ENCODE results near the gene GPR161. TPM values are rescaled to one million over a fixed set of nuclear protein-coding genes. Genes with fewer than 3 reads are reported as not detected.
"Not testable (repeated sequence)": the region's sequence is repeated elsewhere in the genome, so short reads cannot be mapped to it uniquely, and the experiment has no call there.

GPR161 gene
- total RNA-seq, 2 donors from 2014 or later: 0.05 to 0.42 TPM

DNA sequence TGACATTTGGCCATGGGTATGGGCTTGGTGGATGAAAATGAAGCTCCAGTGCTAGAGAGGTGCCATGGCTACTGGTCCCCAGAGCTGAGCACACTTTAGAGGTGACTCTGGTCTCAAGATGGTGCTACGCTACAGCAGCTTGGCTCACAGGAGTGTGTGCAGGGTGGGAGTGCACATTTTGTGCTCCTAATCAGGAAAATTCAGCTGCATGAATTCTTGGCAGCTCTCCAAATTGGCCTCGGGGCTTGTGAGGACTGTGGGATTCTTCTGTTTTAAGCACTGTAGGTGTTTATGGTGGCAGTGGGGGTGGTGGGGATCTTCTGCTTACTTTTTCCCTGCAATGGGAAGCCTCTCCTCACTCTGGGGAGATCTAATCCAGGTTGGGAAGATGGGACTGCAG lies 24.7 kb upstream of the GPR161 start:
- Mint-ChIP-seq H3K9me3 (peaks cover 23% of the 10 kb centered on the region), H3K4me1 (ENCODE audit: low read depth in 2 of 2) (no peaks in the 10 kb centered on the region), H3K36me3 (peaks cover 34% of the 10 kb centered on the region), H3K4me3 (no peak overlapping the region), H3K27ac (no peak overlapping the region), H3K27me3 (peaks cover 39 to 54% of the 10 kb centered on the region in 2 donors)
- ATAC-seq (no peak), DNase-seq (ENCODE audit: low spot score) (no peak)

DNA sequence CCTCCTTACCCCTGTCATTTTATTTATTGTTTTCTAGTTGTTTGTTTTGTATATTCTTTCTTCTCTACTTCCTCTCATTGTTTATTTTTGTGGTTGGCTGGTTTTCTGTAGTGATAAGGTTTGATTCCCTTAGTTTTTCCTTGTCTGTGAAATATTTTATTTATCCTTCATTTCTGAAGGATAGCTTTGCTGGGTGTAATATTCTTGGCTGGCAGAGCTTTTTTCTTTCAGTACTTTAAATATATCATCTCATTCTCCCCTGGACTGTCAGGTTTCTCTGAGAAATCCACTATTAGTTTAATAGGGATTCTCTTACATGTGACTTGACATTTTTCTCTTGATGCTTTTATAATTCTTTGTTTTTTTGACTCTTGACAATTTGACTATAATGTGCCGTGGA lies 23.2 kb upstream of the GPR161 start:
- no peak overlapping the region for H3K27ac Mint-ChIP-seq
- H3K4me3 Mint-ChIP-seq: no peak overlapping the region
- peaks cover 46 to 61% of the 10 kb centered on the region in 2 donors for H3K27me3 Mint-ChIP-seq
- ATAC-seq: no peak
- H3K9me3 Mint-ChIP-seq: peaks cover 23% of the 10 kb centered on the region
- peaks cover 34% of the 10 kb centered on the region for H3K36me3 Mint-ChIP-seq
- DNase-seq (ENCODE audit: low spot score): no peak
- H3K4me1 Mint-ChIP-seq (ENCODE audit: low read depth in 2 of 2): no peaks in the 10 kb centered on the region

DNA sequence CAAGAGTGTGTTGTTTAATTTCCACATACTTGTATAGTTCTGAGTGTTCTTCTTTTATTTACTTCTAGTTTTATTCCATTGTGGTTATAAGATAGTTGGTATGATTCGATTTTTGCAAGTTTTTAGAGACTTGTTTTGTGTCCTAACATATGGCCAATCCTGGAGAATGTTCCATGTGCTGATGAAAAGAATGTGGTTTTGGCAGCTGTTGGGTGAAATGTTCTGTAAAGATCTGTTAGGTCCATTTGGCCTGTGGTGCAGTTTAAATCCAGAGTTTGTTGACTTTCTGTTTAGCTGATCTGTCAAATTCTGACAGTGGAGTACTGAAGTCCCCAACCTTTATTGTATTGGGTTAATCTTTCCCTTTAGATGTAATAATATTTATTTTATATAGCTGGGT lies 22.5 kb upstream of the GPR161 start:
- no peak for DNase-seq (ENCODE audit: low spot score)
- Mint-ChIP-seq H3K27ac (no peak overlapping the region), H3K4me1 (ENCODE audit: low read depth in 2 of 2) (no peaks in the 10 kb centered on the region), H3K27me3 (peaks cover 46 to 65% of the 10 kb centered on the region in 2 donors), H3K9me3 (peaks cover 23% of the 10 kb centered on the region), H3K4me3 (no peak overlapping the region), H3K36me3 (peaks cover 34% of the 10 kb centered on the region)
- ATAC-seq: no peak

DNA sequence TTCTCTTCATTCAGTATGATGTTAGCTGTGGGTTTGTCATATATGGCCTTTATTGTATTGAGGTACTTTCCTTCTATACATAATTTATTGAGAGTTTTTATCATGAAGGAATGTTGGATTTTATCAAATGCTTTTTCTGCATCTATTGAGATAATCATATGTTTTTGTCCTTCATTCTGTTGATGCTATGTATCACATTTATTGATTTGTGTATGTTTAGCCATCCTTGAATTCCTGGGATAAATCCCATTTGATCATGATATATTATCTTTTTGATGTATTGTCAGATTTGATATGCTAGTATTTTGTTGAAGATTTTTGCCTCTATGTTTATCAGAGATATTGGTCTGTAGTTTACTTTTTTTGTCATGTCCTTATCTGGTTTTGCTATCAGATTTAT lies 20.9 kb upstream of the GPR161 start:
- no peak overlapping the region for H3K4me3 Mint-ChIP-seq
- H3K4me1 Mint-ChIP-seq (ENCODE audit: low read depth in 2 of 2): no peaks in the 10 kb centered on the region
- DNase-seq (ENCODE audit: low spot score): no peak
- H3K27me3 Mint-ChIP-seq: peaks cover 45 to 58% of the 10 kb centered on the region in 2 donors
- H3K36me3 Mint-ChIP-seq: peaks cover 34% of the 10 kb centered on the region
- no peak for ATAC-seq
- peaks cover 23% of the 10 kb centered on the region for H3K9me3 Mint-ChIP-seq
- no peak overlapping the region for H3K27ac Mint-ChIP-seq

DNA sequence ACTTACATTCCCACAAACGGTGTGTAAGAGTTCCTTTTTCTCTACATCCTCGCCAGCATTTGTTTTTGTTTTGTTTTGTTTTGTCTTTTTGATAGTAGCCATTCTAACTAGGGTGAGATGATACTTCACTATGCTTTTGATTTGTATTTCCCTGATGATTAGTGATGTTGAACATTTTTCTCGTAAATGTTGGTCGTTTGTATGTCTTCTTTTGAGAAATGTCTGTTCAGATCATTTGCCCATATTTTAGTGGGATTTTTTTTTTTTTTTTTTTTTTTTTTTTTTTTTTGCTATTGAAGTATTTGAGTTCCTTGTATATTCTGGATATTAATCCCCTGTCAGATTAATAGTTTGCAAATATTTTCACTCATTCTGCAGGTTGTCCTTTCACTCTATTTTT lies 19.2 kb upstream of the GPR161 start:
- Mint-ChIP-seq H3K4me3 (no peak overlapping the region), H3K9me3 (peaks cover 23% of the 10 kb centered on the region), H3K27me3 (peaks cover 38 to 50% of the 10 kb centered on the region in 2 donors), H3K27ac (no peak overlapping the region), H3K4me1 (ENCODE audit: low read depth in 2 of 2) (no peaks in the 10 kb centered on the region), H3K36me3 (peaks cover 34% of the 10 kb centered on the region)
- DNase-seq (ENCODE audit: low spot score) (no peak), ATAC-seq (no peak)

DNA sequence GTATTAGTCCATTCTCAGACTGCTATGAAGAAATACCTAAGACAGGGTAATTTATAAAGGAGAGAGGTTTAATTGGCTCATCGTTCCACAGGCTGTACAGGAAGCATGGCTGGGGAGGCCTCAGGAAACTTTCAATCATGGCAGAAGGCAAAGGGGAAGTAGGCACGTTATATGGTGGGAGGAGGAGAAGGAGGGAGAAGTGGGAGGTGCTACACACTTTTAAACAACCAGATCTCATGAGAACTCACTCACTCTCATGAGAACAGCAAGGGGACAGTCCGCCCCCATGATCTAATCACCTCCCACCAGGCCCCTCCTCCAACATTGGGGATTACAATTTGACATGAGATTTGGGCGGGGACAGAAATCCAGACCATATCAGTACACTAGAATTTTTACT lies 18.0 kb upstream of the GPR161 start:
- ATAC-seq, H3K27ac Mint-ChIP-seq: not testable (repeated sequence)

DNA sequence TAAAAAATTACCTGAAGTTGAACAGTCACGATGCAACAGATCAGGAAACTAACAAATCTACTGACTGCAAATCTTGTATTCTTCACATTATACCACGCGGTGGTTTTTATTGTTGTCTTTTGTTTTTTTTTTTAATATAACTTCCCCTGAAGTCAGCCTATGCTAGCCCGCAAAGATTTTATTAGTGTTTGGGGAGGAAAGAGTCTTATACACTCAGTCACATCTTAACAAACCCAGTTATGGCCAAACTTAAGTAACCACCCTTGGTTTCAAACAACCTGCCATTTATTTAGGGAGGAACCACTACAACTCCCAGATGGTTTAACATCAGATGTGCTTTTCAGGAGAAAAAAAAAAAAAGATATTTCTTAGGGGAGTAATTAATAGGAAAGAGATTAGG lies 15.2 kb upstream of the GPR161 start:
- peaks cover 15 to 16% of the 10 kb centered on the region in 2 donors for H3K27me3 Mint-ChIP-seq
- H3K9me3 Mint-ChIP-seq: no peaks in the 10 kb centered on the region
- no peak overlapping the region for H3K27ac Mint-ChIP-seq
- H3K4me3 Mint-ChIP-seq: no peak overlapping the region
- H3K4me1 Mint-ChIP-seq (ENCODE audit: low read depth in 2 of 2): peaks cover 0 to 2% of the 10 kb centered on the region in 2 donors
- ATAC-seq (no peak), DNase-seq (ENCODE audit: low spot score) (no peak)
- H3K36me3 Mint-ChIP-seq: no peaks in the 10 kb centered on the region

More for the DNA sequence above, 18.0 kb upstream of the GPR161 start:
- H3K4me1 Mint-ChIP-seq (ENCODE audit: low read depth in 2 of 2); H3K4me3 Mint-ChIP-seq; DNase-seq (ENCODE audit: low spot score): not testable (repeated sequence)
- H3K27me3 Mint-ChIP-seq: peaks cover 30 to 38% of the 10 kb centered on the region in 2 donors
- H3K36me3 Mint-ChIP-seq: peaks cover 23% of the 10 kb centered on the region
- peaks cover 14% of the 10 kb centered on the region for H3K9me3 Mint-ChIP-seq

DNA sequence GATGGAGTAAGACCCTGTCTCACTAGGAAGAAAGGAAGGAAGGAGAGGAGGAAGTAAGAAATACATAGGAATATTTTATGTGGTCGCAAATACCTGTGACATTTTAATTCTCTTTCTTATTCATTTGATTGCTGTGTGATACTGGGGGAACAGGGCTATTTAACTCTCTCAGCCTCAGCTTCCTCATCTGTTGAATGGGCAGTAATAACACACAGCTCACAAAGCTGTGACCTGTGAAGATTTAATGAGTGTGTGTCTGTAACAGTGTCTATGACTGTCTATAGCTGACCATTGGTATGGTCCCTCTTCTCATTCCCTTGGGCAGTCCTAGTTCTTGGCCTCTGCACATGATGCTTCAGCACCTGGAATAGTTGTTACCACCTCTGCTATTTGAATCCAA lies 13.6 kb upstream of the GPR161 start:
- ATAC-seq: no peak
- no peak for DNase-seq (ENCODE audit: low spot score)
- H3K4me3 Mint-ChIP-seq: no peak overlapping the region
- no peaks in the 10 kb centered on the region for H3K36me3 Mint-ChIP-seq
- no peak overlapping the region for H3K27ac Mint-ChIP-seq
- H3K27me3 Mint-ChIP-seq: peaks cover 3 to 7% of the 10 kb centered on the region in 2 donors
- H3K9me3 Mint-ChIP-seq: no peaks in the 10 kb centered on the region
- peaks cover 0 to 3% of the 10 kb centered on the region in 2 donors for H3K4me1 Mint-ChIP-seq (ENCODE audit: low read depth in 2 of 2)

DNA sequence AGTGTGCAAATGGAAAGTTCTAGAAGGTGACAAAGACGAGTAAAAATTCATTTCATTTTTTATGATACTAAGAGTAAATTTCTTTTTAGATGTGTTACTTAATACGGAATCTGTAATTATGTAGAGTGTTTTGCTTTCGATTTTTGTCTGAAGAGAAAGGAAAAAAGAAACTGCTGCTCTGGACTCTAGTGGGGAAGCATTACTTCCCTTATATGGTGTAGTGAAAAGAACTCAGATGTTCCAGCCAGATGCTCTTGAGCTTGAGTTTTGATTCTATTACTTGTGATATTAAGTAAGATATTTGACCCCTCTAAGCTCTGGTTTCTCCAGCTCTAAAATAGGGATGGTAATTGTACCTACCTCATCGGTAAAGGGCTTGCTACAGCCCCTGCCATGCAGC lies 12.2 kb upstream of the GPR161 start:
- Mint-ChIP-seq H3K9me3 (no peaks in the 10 kb centered on the region), H3K4me3 (no peak overlapping the region), H3K27me3 (peaks cover 0 to under 1% of the 10 kb centered on the region in 2 donors), H3K36me3 (no peaks in the 10 kb centered on the region), H3K4me1 (ENCODE audit: low read depth in 2 of 2) (peaks cover 0 to 6% of the 10 kb centered on the region in 2 donors), H3K27ac (no peak overlapping the region)
- no peak for ATAC-seq
- no peak for DNase-seq (ENCODE audit: low spot score)

DNA sequence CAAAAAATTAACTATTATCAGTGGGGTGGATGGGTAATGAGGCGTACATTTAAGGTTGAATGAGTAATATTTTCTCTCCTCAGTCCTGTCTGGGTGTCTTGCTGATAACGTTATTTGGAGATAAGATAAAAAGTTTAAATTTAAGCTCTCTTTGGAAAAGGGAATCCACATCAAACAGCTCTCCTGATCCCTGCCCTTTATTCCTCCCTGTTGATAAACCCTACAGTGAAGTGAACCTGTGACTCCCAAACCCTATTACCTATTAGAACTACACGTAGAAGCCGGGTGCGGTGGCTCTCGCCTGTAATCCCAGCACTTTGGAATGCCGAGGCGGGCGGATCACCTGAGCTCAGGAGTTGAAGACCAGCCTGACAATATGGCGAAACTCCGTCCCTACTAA lies 9.9 kb upstream of the GPR161 start:
- no peaks in the 10 kb centered on the region for H3K27me3 Mint-ChIP-seq
- H3K27ac Mint-ChIP-seq: no peak overlapping the region
- no peaks in the 10 kb centered on the region for H3K36me3 Mint-ChIP-seq
- H3K9me3 Mint-ChIP-seq: no peaks in the 10 kb centered on the region
- DNase-seq (ENCODE audit: low spot score) (no peak), ATAC-seq (no peak)
- H3K4me3 Mint-ChIP-seq: no peak overlapping the region
- H3K4me1 Mint-ChIP-seq (ENCODE audit: low read depth in 2 of 2): peaks cover 0 to 6% of the 10 kb centered on the region in 2 donors

DNA sequence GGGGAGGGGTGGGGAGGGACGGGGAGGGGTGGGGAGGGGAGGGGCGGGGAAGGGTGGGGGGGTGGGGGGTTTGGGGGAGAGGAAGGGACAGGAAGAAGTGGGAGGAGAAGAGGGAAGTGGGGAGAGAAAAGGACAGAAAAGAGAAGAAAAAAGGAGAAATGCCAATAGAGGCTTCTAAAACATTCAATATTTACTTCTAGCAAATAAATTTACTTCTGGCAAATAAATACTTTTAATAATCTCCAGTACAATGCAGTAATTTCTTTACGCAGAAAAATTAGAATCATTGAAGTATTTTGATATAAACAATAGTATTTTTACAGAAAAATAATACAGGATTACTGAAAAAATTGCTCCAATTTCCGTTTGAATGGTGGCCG lies 9.4 kb upstream of the GPR161 start:
- H3K4me1 Mint-ChIP-seq (ENCODE audit: low read depth in 2 of 2): peaks cover 0 to 6% of the 10 kb centered on the region in 2 donors
- H3K9me3 Mint-ChIP-seq: no peaks in the 10 kb centered on the region
- no peak overlapping the region for H3K4me3 Mint-ChIP-seq
- H3K36me3 Mint-ChIP-seq: no peaks in the 10 kb centered on the region
- DNase-seq (ENCODE audit: low spot score) (no peak), ATAC-seq (no peak)
- no peak overlapping the region for H3K27ac Mint-ChIP-seq
- H3K27me3 Mint-ChIP-seq: peaks cover 0 to 3% of the 10 kb centered on the region in 2 donors

DNA sequence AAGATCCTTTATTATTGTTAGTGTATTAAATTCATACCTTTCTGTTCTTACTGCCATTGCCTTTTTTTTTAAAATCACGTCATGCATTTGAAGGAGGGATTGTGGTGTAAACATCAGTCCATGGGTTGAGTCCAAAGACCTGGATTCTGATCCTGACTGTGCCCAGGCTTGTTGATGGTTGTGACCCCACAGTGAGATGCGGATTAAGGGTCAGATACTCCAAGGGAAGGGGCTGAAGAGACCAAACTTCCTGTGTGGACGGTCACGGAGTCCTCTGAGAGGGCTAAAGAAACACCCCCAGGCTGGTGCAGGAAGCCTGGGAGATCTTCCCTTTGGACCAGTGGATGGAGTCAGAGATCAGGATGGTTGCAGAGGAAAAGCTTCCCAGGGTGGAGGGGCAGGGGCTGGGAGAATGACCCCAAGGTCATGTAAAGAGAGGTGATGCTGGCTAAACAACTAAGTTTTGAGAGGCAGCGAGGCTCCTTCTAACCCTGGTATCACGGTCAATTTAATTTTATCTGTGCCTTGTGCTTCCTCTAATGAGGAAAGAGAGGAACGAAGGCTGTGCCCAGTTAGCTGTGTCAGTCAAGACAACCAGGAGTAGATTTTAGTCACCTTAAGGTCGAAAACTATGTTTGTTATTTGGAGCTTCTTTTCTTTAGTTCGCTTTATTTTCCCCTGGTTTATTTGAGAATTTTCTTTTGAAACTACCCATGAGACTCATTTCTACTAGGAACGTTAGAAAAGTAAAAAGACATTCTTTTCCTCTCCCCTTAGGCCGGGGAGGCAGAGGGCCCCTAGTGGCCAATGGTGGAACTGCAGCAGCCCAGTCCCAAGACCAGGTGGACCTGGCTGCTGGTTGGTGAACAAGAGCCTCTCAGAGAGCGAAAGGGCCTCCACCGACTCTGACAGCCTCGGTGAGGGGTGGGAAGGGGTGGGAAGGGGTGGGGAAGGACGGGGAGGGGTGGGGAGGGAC lies 8.7 kb upstream of the GPR161 start:
- Mint-ChIP-seq H3K27ac (no peak overlapping the region), H3K4me1 (ENCODE audit: low read depth in 2 of 2) (peaks cover 0 to 6% of the 10 kb centered on the region in 2 donors), H3K4me3 (no peak overlapping the region), H3K9me3 (no peaks in the 10 kb centered on the region), H3K27me3 (peaks cover 2 to 3% of the 10 kb centered on the region in 2 donors), H3K36me3 (no peaks in the 10 kb centered on the region)
- DNase-seq (ENCODE audit: low spot score) (peak; percentile 84), ATAC-seq (peak; percentile 85 to 86)

DNA sequence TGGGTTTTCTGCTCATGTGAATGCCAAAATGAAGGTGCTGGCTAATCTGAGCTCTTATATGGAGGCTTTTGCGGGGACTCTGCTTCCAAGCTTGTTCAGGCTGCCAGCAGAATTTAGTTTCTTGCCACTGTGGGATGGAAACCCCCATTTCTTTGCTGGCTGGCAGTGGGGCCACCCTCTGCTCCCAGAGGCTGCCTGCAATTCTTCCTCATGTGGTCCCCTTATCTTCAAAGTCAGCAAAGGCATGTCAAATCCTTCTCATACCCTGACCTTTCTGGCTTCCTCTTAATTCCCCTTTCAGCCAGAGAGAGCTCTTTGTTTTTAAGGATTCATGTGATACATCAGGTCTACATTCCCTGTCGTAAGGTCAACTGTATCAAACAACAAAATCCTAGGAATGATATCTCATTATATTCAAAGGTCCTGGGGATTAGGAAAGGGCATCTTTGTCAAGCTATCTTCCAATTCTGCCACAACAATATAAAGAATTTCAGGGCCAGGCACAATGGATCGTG lies 5.2 kb upstream of the GPR161 start:
- DNase-seq (ENCODE audit: low spot score) (no peak), ATAC-seq (no peak)
- no peak overlapping the region for H3K4me3 Mint-ChIP-seq
- H3K9me3 Mint-ChIP-seq: no peaks in the 10 kb centered on the region
- H3K27me3 Mint-ChIP-seq: peaks cover 13 to 15% of the 10 kb centered on the region in 2 donors
- no peaks in the 10 kb centered on the region for H3K36me3 Mint-ChIP-seq
- H3K27ac Mint-ChIP-seq: no peak overlapping the region
- peaks cover 9 to 10% of the 10 kb centered on the region in 2 donors for H3K4me1 Mint-ChIP-seq (ENCODE audit: low read depth in 2 of 2)

DNA sequence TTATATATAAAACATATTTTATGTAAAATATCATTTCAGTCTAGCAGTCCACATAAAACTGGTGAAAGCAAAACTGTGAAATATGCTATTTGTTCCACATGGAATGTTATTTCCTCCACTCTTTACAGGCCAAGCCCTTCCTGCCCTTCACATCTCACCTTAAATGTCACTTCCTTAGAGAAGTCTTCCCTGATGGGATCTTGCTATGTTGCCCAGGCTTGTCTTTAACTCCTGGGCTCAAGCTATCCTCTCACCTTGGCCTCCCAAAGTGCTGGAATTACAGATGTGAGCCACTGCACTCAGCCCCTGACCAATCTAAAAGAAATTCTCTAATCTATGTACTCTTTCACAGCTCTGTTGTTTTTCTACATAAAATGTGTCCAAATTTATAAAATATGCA lies 2.3 kb upstream of the GPR161 start:
- Mint-ChIP-seq H3K4me3 (no peak overlapping the region), H3K36me3 (no peaks in the 10 kb centered on the region), H3K27me3 (peaks cover 29 to 33% of the 10 kb centered on the region in 2 donors), H3K9me3 (no peaks in the 10 kb centered on the region), H3K4me1 (ENCODE audit: low read depth in 2 of 2) (peaks cover 11 to 12% of the 10 kb centered on the region in 2 donors), H3K27ac (no peak overlapping the region)
- no peak for DNase-seq (ENCODE audit: low spot score)
- no peak for ATAC-seq

All from natural killer cell treated with Interleukin-12 subunit alpha and Interleukin-12 subunit beta and Interleukin-15 and Interleukin-18, amount 100 ng/mL, for 72 hours (primary cell).